Left cardiac atrium (tissue), 4 donors: ENCODE measurements around the gene CPED1. TPM values are rescaled to one million over a fixed set of nuclear protein-coding genes. Genes with fewer than 3 reads are reported as not detected.
A peak's percentile ranks its signal among the peaks of the same experiment; 100 is the strongest.
"Not testable (repeated sequence)": the region's sequence is repeated elsewhere in the genome, so short reads cannot be mapped to it uniquely, and the experiment has no call there.

Experiments
- ATAC-seq, 2 donors: fragments of 200-7000 bp; cut with Tn5 transposase; one replicate each; pipeline ENCODE4 v1.9.1; 2020; ENCODE audit warnings: mild to moderate bottlenecking in 2 of 2, moderate library complexity in 2 of 2
- DNase-seq: peaks from one replicate; pipeline ENCODE4 v3.0.0-alpha.2; 2020
- intact Hi-C, 2 donors: fragments of 100-400 bp; cut with DNase I; formaldehyde crosslinking; loops; one replicate each; pipeline versions ENCODE4 v1.14.1 to v1.15.1; 2022 to 2023
- total RNA-seq, 2 donors: library from RNA; stranded (reverse); fragmentation: NEBNext Ultra II Directional; extraction: Animal tissue kit (Norgen Biotek cat#: 25700); gene quantifications; one replicate each; pipeline ENCODE4 v1.2.1, GENCODE V29; 2021
- donor health status: DM: no; HTN: yes; CAD: no.
- donor health status: DM: no; HTN: yes; CAD: no; lungs with severe emphysema.
- donor health status: DM: yes; HTN: yes; CAD: no.
- donor health status: Dilated cardiomyopathy.

CPED1 gene
- total RNA-seq, 2 donors from 2014 or later = 19.2 to 27.0 TPM

- intact Hi-C loops = loop anchor here in 1 of 2 donors (5.0 kb wide), 1 partner anchor 304 kb away; no protein-coding TSS in a partner anchor
- DNase-seq = no peak
- ATAC-seq = no peak
These were observed 112.6 kb downstream of the CPED1 start for GRCh38 chr7:121101083-121101482.

GRCh38 chr7:121101621-121102020 lies 113.1 kb downstream of the CPED1 start:
- intact Hi-C loops = loop anchor here in 1 of 2 donors (5.0 kb wide), 1 partner anchor 304 kb away; no protein-coding TSS in a partner anchor
- ATAC-seq = no peak
- DNase-seq = no peak

GRCh38 chr7:121102619-121103018 lies 114.1 kb downstream of the CPED1 start:
- intact Hi-C loops = loop anchor here in 1 of 2 donors (5.0 kb wide), 1 partner anchor 305 kb away; no protein-coding TSS in a partner anchor
- no peak for ATAC-seq

GRCh38 chr7:121103086-121103485 lies 114.6 kb downstream of the CPED1 start:
- intact Hi-C loops = loop anchor here in 1 of 2 donors (5.0 kb wide), 1 partner anchor 306 kb away; no protein-coding TSS in a partner anchor
- DNase-seq (no peak), ATAC-seq (no peak)

More at GRCh38 chr7:121102619-121103018, 114.1 kb downstream of the CPED1 start:
- DNase-seq = no peak

DNA sequence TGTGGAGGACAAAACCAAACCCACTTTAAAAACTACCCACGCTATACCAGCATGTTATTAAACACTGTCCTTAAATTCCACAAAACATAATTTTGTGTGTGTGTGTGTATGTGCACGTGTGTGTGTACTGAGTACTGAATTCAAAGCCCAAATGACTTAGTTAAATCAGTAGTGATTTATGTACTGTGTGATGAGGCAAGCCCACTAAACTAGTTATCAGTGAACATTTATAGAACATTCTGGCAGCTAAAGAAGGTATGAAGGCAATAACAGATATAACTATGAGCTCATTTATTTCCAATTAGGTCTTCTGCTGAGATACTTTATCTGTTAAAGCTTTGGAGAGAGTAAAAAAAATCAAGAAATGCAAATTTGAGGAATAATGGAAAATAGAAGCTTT lies 115.1 kb downstream of the CPED1 start:
- intact Hi-C loops = loop anchor here in 1 of 2 donors (5.0 kb wide), 1 partner anchor 306 kb away; no protein-coding TSS in a partner anchor
- DNase-seq (no peak), ATAC-seq (peak in 1 of 2 donors; percentile 50)

- ATAC-seq (no peak), DNase-seq (no peak)
- intact Hi-C loops = loop anchor here in 1 of 2 donors (2.0 kb wide), 1 partner anchor 308 kb away; no protein-coding TSS in a partner anchor
These were observed 116.8 kb downstream of the CPED1 start for GRCh38 chr7:121105262-121105661.

GRCh38 chr7:121107923-121108498 lies 119.5 kb downstream of the CPED1 start:
- ATAC-seq (peak; percentile 78 to 83), DNase-seq (no peak)
- intact Hi-C loops = loop anchor here in 1 of 2 donors (2.0 kb wide), 1 partner anchor 119 kb away; the partner anchor contains the start of gene CPED1

GRCh38 chr7:121109145-121109544 lies 120.6 kb downstream of the CPED1 start:
- DNase-seq = no peak
- intact Hi-C loops = loop anchor here in 1 of 2 donors (2.0 kb wide), 1 partner anchor 120 kb away; the partner anchor contains the start of gene CPED1
- ATAC-seq = no peak

- no peak for DNase-seq
- intact Hi-C loops = no loop called here
- ATAC-seq = no peak
These were observed 124.8 kb downstream of the CPED1 start for GRCh38 chr7:121113288-121113687.

- DNase-seq (no peak), ATAC-seq (no peak)
- intact Hi-C loops = no loop called here
These were observed 127.9 kb downstream of the CPED1 start for GRCh38 chr7:121116396-121116795.

GRCh38 chr7:121119047-121119446 lies 130.5 kb downstream of the CPED1 start:
- intact Hi-C loops = no loop called here
- DNase-seq (no peak), ATAC-seq (no peak)

DNA sequence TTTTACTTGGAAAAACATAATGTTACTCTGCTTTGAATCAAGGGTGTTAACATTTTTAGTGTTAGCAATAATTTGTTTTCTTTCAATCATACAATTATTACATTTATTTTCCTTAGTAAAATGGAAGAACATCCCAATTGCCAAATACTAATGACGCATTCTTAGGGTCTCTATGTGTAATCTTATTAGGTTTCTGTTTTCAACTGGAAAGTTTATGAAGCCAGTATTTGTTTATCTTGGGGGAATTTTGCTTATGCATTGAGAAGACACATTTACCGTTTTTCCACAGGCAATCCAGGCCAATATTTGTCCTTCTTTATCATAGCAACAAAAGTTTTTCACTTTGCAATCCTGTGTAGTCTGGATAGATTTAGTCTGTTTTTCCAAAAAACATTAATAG lies 134.5 kb downstream of the CPED1 start:
- intact Hi-C loops = no loop called here
- DNase-seq (no peak), ATAC-seq (no peak)

- DNase-seq, ATAC-seq, intact Hi-C loops: not testable (repeated sequence)
These were observed 136.9 kb downstream of the CPED1 start for GRCh38 chr7:121125454-121125853.

GRCh38 chr7:121126201-121126600 lies 137.7 kb downstream of the CPED1 start:
- no peak for ATAC-seq
- intact Hi-C loops = no loop called here

DNA sequence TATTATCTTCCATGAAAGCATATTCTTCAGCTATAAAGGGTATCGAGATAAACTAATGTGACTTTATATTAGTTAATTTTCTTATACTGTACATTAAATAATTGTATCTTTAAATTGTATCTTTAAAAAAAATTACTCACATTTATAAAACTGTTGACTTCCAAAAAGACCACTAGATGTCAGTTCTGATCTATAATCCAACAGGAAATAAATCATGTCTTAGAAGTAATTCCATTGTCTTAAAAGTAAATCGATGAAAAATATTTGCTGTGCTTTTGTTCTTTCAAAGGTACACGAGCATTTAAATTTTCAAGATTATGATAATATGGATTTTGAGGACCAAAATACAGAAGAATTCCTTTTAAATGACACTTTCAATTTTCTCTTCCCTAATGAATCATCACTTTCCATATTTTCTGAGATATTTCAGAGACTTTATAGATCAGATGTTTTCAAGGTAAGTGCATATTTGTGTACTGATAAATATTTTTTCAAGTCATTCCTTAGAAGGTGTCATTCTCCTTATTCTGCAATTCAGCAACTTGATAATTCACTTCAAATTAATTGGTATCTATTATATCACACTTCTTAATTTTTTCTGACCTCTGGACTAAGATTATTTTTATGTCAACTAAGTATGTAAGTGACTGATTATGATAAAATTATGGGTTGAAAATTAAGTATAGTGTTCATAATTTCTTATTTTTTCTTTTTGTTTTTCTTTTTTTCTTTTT lies 138.5 kb downstream of the CPED1 start:
- ATAC-seq (no peak), DNase-seq (no peak)
- intact Hi-C loops = no loop called here

More at GRCh38 chr7:121126201-121126600, 137.7 kb downstream of the CPED1 start:
- no peak for DNase-seq

DNA sequence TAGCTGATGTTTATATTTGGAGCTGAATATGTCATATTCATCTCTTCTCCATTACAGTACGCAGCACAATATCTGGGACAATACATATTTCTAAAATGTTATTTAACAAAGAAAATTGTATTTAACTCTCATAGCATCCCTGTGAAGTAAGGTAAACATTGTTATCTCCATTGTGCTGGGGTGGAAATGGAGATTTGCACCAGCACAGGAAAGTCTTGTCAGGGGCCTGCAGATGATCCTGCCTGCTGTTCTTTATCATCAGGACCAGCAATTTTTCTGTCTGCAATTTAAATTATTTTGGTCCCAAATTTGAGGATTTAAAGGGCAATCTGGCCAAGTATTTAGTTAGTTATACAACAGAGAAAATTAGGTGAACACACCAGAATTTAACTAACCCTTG lies 144.4 kb downstream of the CPED1 start:
- DNase-seq = no peak
- intact Hi-C loops = no loop called here
- no peak for ATAC-seq

GRCh38 chr7:121133444-121133843 lies 144.9 kb downstream of the CPED1 start:
- intact Hi-C loops = no loop called here
- DNase-seq = no peak
- ATAC-seq = no peak

DNA sequence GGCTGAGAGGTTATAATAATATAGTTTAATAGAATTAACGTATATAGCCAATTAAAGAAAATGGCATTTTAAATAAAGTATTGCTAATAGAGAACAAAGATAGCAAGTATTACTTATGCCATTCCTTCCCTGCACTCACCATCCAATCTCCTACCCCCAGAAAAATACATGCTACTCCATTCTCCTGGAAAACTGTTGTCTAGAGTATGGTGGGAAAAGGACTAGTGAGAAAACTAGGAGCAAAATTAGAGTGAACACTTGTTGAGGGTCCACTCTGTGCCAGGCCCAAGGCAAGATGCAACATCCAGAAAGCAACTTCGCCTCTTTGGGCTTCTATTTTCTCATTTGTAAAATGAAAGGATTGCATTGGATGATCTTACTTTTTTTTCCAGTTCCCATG lies 149.1 kb downstream of the CPED1 start:
- DNase-seq = no peak
- intact Hi-C loops = no loop called here
- no peak for ATAC-seq

DNA sequence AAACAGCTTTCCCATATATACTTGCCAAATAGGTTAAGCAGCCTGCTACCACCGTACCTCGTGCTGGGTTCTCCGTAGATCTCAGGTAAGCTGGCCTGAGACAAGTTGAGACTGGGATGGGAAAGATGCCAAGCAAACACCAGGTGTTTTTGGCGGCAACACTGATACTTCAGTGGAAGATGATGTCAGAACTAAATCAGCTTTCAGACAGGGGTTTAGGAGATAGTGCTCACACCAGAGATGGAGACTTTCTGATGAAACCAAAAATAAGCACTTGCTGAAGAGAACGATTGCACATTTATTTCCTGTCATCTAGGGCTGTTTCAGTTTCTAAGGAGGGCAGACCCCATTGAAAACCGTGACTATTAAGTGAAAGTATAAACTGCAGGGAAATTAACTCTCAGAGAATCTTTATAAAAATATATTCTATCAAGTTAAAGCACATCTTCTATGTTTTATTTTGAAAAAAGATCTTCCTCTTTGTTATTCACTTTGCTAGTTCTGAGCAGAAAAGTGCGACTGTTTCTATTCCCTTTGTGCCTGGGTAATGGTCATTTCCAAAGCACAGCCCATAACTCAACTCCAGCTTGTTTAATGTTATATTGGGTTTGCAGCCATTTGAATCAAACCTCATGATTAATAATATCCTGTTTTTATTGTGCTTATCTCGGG lies 149.9 kb downstream of the CPED1 start:
- ATAC-seq (no peak), DNase-seq (no peak)
- intact Hi-C loops = no loop called here

DNA sequence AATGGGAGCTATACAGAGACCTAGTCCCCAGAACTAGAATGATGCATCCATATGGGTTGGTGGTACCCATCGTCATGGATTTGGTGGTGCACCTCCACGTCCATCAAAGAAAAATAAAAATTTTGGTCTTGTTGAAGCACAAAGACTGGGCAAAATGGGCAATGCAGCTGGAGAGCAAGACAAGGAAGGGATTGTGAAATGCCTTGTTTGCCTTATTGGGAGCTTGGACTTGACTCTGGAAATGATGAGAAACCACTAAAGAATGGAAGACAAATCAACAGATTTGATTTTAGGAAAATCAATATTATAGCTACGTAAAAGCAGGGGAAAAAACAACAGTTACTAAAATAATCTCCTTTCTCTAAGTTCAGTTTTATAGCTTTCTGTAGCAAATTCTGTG lies 150.9 kb downstream of the CPED1 start:
- intact Hi-C loops = no loop called here
- ATAC-seq (no peak), DNase-seq (no peak)
